Suprapubic skin (tissue), 4 donors: ENCODE measurements around the gene MEX3A.

Experiments
- CTCF ChIP-seq, 2 donors: fragments of 200-600 bp in 1 of 2; fragments of 450-650 bp in 1 of 2; sonication (generic) in 1 of 2; IDR thresholded peaks; one replicate each; pipeline ENCODE4 v1.5.1; 2016 to 2019; ENCODE audit warnings: antibody characterized with exemption in 2 of 2, mild to moderate bottlenecking in 1 of 2, moderate library complexity in 1 of 2
- POLR2A ChIP-seq, 2 donors: fragments of 450-650 bp; IDR thresholded peaks; one replicate each; pipeline ENCODE4 v1.6.1; 2017; ENCODE audit warnings: antibody characterized with exemption in 2 of 2, mild to moderate bottlenecking in 2 of 2, moderate library complexity in 2 of 2
- POLR2AphosphoS5 ChIP-seq, 3 donors: sonication (generic); formaldehyde crosslinking; IDR thresholded peaks; one replicate each; pipeline ENCODE4 v1.6.1; 2017; ENCODE audit warnings: antibody characterized with exemption in 3 of 3

GRCh38 chr1:156051011-156051725 lies 31.1 kb downstream of the MEX3A start:
- TF ChIP-seq CTCF (IDR thresholded peaks at IDR 0.05), result no peak
- TF ChIP-seq POLR2AphosphoS5 (IDR thresholded peaks at IDR 0.05), result no peak
- TF ChIP-seq POLR2A (IDR thresholded peaks at IDR 0.05), result no peak
